GM18517 (cell line): ENCODE measurements around the gene HOXC13.

Experiments used
- ATAC-seq: cut with Tn5 transposase; IDR thresholded peaks from one replicate; pipeline ENCODE4 v1.9.1; 2021; ENCODE audit warnings: mild to moderate bottlenecking, moderate library complexity; ENCODE audit not compliant: unreplicated experiment

The HOXC13 gene, protein sequence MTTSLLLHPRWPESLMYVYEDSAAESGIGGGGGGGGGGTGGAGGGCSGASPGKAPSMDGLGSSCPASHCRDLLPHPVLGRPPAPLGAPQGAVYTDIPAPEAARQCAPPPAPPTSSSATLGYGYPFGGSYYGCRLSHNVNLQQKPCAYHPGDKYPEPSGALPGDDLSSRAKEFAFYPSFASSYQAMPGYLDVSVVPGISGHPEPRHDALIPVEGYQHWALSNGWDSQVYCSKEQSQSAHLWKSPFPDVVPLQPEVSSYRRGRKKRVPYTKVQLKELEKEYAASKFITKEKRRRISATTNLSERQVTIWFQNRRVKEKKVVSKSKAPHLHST

GRCh38 chr12:53938326-53939140, at the start of gene HOXC13:
Gene HOXC13, plus strand, starts transcription at chr12:53938831. Its CDS starts 76 bp downstream, at chr12:53938907.
- ATAC-seq = no peak

DNA sequence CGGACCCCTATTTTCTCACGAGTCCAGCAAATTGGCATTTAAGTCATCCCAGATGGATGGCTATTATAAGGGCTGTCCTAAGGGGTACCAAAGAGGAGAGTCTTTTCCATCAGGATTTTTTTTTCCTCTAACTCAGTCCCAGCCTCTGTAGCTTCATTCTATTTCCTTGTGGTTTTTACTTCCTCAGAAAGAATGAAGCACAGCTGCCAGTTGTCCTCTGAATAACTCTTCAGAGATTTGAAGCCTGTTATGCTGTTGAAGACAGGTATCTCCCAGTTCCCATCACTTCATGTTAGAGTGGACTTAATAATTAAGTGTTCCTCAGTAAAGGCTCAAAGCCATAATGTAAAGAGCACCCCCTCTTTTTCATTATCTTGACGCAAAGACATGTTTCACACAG, 48.5 kb upstream of the HOXC13 start:
- no peak for ATAC-seq

- no peak for ATAC-seq
These were observed 45.8 kb upstream of the HOXC13 start for GRCh38 chr12:53892762-53893395.

GRCh38 chr12:53899230-53899629, 39.4 kb upstream of the HOXC13 start:
- ATAC-seq = no peak

DNA sequence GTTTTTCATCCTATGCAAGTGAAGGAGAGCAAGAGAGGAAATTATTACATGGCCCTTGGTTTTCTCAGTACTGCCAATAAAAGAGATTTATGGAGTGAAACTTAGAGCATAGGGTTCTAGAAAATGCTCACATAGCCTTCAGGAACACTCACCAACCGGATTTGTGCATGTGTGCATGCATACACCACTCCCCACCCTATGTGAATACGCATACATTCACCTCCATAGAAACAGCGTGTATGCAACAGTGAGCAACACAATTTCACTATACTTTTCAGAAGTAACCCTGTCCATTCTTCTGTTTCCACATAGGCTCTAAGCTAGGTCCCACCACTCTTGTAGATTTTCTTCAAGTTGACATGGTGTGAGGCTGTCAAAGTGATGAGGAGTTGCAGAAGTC, 31.5 kb upstream of the HOXC13 start:
- no peak for ATAC-seq

- ATAC-seq = no peak
These were observed 21.6 kb upstream of the HOXC13 start for GRCh38 chr12:53916788-53917655.

DNA sequence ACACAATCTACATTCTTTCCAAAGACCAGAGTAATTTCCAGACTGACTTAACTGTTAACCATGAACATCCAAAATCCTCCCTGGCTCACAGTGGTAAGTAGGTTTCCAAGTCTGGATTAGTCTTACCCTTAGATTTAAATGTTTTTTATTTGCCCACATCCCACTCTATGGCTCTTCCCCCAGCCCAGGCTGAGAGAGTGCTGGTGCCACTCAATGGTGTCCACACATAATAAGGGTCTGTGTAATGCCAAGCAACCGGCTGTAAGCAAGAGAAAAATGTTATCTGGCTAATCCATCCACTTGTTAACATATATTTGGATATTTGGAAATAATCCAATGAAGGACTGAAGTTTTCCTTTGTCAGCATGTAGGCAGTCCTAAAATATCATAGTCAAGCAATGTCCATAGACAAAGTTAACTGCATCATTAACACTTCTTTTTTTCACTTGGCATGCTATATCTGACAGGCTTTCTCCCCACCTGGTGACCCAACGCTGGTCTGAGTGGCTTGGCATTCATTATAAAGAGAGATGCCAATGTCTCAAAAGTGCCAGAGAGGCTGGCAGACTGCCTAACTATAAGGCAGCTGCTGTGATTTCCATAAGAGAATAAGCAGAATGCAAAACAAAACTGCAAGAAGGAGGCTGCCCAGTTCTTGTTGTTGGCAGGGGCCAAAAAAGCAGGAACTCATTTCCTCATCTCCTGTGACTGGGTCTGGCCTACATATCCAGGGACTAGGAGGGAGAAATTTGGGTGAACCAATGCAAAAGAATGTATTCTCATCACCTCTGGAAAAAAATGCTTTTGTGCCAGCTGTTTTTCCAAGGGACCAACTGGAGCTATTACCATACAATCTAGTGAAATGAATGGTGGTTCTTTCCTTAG, 13.9 kb upstream of the HOXC13 start:
- ATAC-seq = no peak

GRCh38 chr12:53927220-53928029, 11.2 kb upstream of the HOXC13 start:
- ATAC-seq = no peak

- ATAC-seq = no peak
These were observed 10.4 kb upstream of the HOXC13 start for GRCh38 chr12:53928054-53928835.

- ATAC-seq = no peak
These were observed 9.1 kb upstream of the HOXC13 start for GRCh38 chr12:53929527-53929926.

DNA sequence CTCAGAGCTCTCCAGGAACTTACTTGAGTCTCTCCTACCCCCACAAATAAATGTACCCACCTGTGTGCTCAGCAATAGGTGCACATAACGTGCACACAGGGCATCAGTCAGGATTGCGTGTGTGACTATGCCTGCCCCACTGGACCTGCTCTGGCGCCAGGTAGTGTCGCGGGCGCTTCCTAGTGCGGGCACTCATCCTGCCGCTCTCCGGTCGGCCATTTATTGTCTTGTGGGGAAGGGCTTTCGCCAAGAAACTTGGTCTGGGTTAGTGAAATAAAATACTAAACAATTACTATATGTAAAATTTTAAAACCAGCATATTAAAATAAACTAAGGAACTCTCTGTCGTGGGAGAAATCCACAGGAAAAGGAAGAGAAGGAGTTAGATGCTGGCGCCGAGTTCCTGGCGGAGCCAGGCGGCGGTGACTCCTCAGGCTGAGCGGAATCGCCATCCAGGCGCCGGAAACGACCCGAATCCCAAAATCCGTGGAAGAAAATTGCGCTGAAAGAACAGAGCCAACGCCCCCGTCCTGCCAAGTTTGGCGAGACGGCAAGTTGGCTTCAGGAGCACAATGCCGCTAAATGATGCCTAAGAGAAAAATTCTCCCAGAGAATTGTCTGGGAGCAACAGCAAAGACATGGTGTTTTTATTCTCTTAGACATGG, 7.9 kb upstream of the HOXC13 start:
- no peak for ATAC-seq

GRCh38 chr12:53931844-53932581, 6.6 kb upstream of the HOXC13 start:
- ATAC-seq = no peak

DNA sequence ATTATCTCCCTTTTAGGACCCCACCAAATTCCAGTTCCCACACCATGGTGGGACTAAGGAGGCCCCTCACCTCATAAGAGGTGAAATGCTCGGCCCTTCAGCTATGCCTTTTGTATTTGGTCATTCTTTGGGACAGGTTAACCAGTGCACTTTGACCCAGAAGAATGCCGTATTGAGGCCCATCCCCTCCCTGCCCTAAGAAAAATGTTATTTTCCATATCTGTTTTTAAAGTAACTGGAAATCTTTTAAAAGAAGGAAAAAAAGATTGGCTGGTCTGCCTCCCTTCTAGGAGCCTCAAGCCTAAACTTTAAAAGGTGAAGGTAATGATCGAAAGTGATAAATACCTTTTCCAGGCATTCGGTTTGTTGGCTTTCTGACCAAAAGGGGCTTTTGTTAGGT, 5.7 kb upstream of the HOXC13 start:
- ATAC-seq = no peak

- no peak for ATAC-seq
These were observed 3.0 kb upstream of the HOXC13 start for GRCh38 chr12:53935383-53936341.

- ATAC-seq = no peak
These were observed 1.5 kb upstream of the HOXC13 start for GRCh38 chr12:53937099-53937498.
